HG02981 (cell line): ENCODE data around the gene ZNF462.
"Not testable (repeated sequence)": the region's sequence is repeated elsewhere in the genome, so short reads cannot be mapped to it uniquely, and the experiment has no call there.

ENCODE experiments used
- ATAC-seq: cut with Tn5 transposase; IDR thresholded peaks from one replicate; pipeline ENCODE4 v1.9.1; 2021; ENCODE audit warnings: mild to moderate bottlenecking, moderate library complexity; ENCODE audit not compliant: unreplicated experiment

Gene ZNF462, protein sequence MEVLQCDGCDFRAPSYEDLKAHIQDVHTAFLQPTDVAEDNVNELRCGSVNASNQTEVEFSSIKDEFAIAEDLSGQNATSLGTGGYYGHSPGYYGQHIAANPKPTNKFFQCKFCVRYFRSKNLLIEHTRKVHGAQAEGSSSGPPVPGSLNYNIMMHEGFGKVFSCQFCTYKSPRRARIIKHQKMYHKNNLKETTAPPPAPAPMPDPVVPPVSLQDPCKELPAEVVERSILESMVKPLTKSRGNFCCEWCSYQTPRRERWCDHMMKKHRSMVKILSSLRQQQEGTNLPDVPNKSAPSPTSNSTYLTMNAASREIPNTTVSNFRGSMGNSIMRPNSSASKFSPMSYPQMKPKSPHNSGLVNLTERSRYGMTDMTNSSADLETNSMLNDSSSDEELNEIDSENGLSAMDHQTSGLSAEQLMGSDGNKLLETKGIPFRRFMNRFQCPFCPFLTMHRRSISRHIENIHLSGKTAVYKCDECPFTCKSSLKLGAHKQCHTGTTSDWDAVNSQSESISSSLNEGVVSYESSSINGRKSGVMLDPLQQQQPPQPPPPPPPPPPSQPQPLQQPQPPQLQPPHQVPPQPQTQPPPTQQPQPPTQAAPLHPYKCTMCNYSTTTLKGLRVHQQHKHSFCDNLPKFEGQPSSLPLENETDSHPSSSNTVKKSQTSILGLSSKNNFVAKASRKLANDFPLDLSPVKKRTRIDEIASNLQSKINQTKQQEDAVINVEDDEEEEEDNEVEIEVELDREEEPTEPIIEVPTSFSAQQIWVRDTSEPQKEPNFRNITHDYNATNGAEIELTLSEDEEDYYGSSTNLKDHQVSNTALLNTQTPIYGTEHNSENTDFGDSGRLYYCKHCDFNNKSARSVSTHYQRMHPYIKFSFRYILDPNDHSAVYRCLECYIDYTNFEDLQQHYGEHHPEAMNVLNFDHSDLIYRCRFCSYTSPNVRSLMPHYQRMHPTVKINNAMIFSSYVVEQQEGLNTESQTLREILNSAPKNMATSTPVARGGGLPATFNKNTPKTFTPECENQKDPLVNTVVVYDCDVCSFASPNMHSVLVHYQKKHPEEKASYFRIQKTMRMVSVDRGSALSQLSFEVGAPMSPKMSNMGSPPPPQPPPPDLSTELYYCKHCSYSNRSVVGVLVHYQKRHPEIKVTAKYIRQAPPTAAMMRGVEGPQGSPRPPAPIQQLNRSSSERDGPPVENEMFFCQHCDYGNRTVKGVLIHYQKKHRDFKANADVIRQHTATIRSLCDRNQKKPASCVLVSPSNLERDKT (N-terminal part only)

DNA sequence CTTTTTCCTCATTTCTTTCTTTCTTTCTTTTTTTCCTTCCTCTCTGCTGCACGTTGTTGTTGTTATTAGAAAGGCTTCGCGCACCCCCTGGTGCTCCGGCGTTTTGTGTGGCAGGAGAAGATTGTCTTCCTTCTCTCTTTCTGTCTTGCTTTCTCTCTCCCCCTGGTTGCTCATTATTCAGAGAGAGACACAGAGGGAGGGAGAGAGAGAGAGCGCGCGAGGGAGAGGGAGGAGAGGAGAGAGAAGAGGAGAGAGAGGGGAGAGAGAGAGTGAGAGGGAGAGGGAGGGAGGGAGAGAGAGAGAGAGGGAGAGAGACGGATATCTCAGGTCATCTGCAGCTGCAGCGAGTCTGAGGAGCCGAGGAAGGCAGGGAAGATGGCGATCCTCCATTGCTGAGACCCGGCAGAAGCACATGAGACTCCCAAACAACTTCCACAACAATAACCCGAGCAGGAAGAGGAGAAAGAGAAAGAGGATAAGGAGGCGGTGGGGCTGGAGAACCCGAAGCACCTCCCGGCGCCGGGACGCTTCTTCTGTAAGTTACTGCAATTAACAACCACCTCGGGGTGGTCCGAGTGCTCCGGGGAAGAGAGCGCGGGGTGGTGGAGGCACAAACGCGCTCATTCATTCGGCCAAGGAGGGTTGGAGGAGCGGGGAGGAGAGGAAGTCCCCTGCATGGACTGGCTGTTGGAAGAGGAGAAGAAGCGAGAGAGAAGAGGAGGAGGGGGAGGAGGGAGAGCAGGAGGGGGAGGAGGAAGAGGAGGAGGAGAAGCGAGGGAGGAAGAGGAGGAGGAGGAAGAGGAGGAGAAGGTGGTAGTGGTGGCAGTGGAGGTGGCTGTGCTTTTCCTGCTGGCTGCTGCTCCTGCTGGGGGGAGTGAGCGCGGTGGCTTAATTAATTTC lies at the start of gene ZNF462:
Gene ZNF462, plus strand, starts transcription at position 346 of the 900 bp plus-strand sequence. CDS start 60,218 bp downstream, outside the sequence.
- no peak for ATAC-seq

DNA sequence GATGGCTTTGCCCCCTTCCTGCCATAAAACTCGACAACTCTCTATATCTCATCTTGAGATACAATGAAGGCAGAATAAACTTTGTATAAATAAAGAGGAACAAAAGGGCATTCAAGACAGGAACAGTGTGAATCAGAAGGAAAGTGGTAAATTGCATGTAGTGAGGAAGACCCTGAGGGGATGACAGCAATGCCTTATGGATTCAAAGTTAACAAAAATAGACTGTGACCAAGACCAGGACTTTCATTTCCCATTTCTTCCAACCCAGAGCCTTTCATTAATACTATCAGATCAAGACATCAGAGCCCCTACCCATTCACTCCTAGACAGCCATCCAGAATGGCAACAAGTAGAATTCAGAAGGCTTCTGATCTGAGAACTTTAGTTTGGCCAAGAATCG lies 46.4 kb upstream of the ZNF462 start:
- ATAC-seq = no peak

DNA sequence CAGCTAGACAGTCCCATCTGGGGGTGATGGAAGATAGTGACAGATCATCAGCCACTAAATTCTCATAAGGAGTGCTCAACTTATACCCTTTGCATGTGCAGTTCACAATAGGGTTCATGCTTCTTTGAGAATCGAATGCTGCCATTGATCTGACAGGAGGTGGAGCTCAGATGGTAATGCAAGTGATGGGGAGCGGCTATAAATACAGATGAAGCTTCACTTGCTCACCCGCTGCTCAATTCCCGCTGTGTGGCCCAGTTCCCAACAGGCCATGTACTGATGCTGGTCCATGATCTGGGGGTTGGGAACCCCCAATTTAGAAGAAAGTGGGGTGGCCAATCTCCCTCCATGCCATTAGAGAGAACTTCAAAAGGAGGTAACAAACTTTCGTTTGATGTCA lies 44.9 kb upstream of the ZNF462 start:
- ATAC-seq = no peak

DNA sequence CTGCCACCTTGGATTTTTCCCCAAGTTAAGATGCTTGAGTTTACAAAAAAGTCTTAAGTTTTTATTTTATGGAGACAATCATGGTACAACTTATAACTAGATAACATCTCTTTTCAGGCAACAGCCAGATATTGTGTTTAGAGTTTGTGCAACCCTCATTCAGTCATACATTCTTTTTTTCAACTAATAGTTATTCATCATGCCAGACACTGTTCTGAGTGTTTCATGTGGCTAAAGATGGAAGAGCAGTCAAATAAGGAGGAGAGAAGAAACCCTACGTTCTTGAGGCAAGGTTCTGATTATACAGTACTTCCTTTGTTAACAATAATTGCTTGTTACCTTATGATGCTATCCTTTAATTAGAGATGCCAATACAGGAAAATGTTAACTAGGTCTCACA lies 42.1 kb upstream of the ZNF462 start:
- ATAC-seq = no peak

DNA sequence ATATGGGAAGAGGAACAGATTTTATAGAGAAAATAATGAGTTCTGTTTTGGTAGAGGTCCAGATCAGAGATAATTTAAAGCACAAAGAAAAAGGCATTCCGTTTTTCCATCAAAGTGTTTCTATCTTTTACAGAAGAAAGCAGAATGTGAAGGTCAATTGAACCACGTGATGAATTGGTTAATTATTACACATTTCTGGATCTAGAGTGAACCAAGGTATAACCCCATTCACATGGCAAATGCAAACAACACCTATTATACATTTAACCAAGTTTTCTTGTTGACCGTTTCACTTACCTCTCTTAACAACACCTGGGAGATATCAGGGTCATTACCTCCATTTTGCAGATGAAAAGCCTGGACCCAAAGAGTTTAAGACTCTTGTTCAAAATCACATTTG lies 34.9 kb upstream of the ZNF462 start:
- no peak for ATAC-seq

DNA sequence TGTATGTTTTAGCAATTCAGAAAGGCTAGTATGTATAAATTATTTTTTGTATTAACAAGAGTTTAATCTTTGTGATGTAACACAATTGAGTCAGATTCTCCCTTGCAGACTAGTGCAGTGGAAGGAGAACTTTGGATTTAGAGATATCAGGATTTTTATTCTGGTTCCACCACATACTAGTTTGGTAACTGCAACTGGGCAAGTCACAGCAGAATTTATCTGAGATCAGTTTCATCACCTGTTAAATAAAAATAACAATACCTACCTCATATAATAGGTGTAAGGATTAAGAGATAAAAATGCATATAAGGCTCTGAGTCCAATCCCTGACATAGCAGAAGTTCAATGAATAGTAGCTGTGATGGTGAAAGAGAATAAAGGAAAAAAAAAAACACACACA lies 34.0 kb upstream of the ZNF462 start:
- no peak for ATAC-seq

DNA sequence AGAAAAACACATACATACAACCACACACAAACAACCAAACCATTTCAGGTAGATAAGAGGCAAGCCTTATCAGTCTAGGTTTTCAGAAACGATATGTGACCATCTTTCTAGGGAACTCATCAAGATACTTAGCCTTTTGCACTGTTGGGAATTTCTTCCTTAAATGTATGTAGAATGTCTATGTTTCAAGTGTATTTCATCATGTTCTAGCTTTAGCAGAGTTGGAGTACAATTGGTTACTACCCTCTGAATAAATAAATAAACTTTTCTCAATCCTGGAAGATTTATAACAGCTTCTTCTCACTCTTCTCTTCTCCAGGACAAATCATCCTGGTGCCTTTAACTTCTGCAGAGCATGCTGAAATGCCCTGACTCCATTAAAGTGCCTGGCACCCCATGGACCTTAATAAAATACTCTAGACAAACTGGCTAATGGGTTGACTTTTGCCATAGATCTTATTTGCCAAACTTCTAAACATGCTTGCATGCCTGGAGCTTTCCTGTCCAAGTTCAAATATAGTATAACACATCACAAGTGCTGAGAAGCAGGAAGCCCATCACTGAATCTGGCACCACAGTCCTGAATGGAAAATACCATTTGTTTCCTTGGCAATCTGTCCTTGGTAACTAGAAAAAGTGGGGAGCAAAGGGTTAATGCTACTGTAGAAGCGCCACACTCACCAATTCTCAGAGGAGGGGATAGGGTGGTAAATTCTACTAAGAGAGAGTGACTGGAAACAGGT lies 33.1 kb upstream of the ZNF462 start:
- ATAC-seq = no peak

DNA sequence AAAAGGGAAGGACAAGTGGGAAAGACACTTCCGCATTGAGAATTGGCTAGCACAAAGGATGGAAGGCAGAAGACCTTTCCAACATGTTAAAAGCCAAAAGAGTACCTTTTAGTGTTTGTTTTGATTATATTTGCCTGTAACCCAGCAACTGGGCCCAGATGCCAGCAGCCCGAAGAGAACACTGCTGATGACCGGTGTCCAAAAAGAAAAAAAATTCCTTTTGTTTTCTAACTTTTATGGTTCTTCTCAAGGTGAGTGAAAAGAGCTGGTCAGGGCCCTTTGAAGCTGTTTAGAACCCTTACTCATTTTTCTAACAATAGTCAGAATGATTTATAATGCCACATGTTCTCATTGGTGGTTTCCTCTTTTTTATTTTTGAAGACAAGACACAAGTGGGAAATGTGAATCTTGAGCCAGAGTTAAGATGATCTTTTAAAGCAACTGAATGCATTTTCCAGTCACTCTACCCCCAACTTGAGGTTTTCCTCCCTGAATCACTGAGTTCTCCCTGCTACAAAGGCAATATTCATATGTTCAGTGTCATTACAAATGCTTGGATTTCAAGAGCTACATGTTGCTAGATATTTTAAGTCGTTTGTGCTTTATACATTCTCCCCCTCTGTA lies 32.3 kb upstream of the ZNF462 start:
- ATAC-seq = no peak

DNA sequence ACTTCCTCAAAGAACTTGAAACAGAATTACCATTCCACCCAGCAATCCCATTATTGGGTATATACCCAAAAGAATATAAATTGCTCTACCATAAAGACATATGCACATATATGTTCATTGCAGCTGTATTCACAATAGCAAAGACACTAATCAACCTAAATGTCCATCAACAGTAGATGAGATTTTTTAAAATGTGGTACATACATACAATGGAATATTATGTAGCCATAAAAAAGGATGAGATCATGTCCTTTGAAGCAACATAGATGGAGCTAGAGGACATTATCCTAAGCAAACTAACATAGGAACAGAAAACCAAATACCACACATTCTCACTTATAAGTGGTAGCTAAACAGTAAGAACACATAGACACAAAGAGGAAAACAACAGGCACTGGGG lies 28.1 kb upstream of the ZNF462 start:
- no peak for ATAC-seq

DNA sequence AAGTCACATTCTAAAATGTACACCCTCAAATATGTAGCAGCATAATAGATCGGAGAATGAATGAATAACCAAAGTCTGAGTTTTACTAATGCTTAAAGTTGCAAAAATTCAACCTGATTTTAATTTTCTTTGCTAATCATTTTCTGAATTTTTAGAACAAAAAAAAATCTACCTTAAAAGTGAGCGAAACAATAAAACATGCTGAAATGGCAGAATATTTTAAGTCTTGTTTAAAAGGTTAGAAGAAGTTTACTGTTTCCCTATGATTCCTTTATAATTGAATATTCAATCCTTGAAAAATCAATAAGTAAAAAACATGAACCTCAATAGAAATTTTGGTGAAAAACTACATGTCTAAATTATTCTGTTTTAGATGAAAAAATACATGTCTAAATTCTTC lies 27.1 kb upstream of the ZNF462 start:
- ATAC-seq = no peak

DNA sequence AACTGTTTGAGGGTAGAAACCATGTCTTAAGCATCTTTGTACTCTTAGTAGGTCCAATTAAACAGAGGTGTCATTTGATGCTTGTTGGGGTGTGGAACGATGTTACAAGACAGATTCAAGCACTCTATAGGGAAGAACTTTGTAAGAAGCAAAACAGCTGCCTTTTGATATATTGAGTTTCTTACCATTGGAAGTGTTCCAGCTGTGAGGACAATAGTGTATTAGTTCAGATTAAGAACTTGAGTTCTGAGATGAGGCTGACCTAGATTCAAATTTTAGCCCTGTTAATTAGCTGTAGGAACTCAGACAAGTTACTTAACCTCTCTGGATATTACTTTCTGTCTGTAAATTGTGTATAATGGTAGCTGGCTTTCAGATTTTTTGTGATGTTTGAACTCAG lies 19.6 kb upstream of the ZNF462 start:
- no peak for ATAC-seq

DNA sequence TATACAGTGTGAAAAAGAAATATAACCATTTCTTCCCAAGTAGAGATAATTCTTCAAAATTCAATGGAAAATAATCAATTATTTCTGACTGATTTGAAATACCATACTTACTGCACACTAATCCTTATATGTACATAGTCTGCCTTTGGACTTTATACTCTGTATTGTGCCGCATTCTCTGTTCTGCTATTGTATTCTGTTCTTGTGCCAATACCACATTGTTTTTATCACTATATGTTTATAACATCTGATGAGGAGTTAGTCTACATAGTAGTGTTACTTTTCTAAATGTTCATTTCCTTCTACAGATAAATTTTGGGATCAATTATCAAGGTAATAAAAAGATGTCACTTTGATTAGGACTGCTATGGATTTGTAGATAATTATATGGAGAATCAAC lies 16.7 kb upstream of the ZNF462 start:
- no peak for ATAC-seq

DNA sequence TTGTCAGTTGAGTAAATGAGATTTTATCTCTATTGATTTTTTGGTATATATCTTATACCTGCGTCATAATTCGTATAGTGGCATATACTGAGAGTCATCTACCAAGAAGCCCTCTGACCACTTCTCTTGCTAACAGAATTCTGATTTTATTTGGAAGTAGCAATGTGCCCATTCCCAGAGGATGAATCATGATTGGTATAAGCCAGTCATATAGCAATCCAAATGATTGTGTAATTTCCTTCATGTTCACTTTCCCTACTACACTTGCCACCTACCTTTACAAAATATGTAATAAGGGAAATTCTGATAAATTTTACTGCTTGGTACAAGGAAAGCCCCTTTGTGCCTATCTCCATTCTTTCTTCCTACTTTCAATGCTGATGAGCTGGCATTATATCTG lies 16.1 kb upstream of the ZNF462 start:
- no peak for ATAC-seq

DNA sequence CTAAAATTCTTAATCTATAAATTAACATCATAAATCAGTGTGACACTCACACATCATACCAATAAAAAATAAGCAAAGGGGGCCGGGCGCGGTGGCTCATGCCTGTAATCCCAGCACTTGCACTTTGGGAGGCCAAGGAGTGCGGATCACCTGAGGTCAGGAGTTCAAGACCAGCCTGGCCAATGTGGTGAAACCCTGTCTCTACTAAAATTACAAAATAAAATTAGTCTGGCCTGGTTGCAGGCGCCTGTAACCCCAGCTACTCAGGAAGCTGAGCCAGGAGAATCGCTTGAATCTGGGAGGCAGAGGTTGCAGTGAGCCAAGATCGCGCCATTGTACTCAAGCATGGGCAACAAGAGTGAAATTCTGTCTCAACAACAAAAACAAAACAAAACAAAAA lies 11.3 kb upstream of the ZNF462 start:
- not testable (repeated sequence) for ATAC-seq

DNA sequence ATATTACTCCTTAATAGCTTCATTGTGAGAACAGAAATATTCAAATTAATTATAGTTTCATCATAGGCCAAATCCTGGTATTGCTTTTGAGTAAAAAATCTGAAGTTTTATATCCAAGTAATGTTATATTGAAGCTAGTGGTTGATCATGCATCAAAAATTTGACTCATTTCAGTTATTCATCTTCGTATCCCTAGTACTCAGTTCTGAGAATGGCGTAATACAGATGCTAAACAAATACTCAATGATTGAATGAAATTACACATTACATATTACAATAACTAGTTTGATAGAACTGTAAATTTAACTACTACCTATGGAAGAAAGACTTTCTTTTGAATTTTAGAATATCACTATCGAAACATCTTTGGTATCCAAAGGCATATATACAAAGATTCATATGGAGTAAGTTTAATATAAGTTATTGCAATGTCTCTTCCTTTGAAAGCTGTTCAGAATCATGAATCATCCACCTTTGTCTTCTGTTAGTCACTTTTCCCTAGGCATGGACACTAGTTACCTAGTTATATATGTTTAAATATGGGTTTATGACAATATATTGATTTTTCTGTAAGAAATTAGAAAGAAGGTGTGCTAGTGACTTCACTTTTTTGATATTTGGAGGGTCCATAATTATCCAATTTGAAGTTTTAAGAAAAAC lies 5.0 kb upstream of the ZNF462 start:
- ATAC-seq = no peak

DNA sequence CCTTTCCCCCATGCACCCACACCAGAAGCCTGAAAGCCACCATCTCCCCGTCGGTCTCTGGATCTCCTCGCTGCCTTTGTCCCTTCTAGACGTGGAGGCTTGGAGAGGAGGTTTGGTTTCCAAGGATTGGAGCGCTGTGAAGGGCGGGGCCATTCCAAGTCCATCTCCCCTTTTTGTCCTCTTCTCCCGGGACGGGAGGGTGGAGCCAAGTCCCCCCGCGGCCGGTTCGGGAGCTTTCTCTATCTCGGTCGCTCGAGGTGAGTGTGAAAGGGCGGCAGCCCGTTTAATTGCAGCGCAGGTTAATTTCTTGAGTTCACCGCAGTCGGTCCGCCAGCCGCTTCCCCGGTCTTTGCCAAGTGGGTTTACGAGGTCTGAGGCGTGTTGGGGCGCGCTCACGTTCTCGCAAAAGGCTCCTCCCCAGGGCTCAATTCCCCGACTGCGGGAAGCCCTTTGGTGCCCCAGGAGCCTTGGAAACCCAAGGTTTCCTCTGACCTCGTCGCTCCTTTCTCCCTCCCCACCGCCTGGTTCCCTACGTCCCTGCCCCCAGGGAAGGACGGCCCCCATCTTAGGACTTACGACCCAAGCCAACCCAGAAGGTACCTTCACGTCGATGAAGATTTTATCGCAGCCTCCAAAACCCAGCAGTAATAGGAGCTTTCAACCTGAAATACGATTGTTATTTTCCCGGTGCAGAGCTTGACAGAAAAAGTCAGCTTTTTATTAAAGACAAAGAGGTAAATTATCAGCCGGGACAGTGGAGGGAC lies 2.8 kb upstream of the ZNF462 start:
- no peak for ATAC-seq

DNA sequence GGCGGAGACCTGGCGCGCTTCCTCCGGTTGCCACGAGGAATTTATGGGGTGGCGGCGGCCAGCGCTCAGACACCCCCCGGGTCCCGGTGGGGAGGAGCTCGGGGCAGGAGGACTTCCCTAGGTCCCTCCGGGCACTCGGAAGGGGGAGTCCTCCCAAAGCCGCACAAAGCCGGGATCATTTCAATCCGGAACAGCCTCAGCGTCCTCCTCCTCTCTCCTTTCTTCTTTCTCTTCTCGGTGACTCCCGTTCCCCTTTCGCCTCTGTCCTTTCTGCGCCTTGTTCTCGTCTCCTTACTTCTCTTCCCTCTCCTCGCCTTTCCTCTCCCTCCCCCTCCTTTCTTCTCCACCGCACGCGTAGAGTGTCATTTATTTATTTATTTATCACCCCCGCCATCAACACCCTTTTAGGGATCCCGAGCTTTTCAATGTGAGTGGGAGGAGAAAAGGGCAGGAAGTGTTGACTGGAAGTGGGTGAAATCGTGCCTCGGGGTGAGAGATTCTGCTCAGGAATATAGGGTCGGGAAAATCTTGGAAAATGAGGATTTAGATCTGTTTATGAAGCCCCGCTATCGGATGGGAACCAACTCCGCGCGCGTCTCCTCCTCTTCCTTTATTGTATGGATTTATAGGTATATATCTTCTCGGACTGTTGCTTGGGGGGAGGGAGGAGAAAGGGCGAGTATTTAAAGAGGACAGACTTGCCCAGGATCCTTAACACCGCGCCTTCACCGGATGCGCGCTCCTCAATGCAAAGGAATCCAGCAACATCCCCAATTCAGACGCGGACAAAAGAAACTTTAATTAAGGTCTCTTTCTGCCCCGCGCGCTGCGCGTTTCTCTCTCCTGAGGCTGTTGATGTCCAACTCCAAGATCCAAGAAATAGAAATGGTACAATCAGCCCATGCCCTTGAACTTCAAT lies 2.0 kb upstream of the ZNF462 start:
- no peak for ATAC-seq
